NCI-H1694 (cell line): ENCODE measurements around the gene VN1R2.
A peak's percentile ranks its signal among the peaks of the same experiment; 100 is the strongest.
"Not testable (repeated sequence)": the region's sequence is repeated elsewhere in the genome, so short reads cannot be mapped to it uniquely, and the experiment has no call there.

Source experiments
- DNase-seq: peaks from one replicate; lab custom pipeline; 2025; lab: John Stamatoyannopoulos, UW

Gene VN1R2, protein sequence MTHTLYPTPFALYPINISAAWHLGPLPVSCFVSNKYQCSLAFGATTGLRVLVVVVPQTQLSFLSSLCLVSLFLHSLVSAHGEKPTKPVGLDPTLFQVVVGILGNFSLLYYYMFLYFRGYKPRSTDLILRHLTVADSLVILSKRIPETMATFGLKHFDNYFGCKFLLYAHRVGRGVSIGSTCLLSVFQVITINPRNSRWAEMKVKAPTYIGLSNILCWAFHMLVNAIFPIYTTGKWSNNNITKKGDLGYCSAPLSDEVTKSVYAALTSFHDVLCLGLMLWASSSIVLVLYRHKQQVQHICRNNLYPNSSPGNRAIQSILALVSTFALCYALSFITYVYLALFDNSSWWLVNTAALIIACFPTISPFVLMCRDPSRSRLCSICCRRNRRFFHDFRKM

DNA sequence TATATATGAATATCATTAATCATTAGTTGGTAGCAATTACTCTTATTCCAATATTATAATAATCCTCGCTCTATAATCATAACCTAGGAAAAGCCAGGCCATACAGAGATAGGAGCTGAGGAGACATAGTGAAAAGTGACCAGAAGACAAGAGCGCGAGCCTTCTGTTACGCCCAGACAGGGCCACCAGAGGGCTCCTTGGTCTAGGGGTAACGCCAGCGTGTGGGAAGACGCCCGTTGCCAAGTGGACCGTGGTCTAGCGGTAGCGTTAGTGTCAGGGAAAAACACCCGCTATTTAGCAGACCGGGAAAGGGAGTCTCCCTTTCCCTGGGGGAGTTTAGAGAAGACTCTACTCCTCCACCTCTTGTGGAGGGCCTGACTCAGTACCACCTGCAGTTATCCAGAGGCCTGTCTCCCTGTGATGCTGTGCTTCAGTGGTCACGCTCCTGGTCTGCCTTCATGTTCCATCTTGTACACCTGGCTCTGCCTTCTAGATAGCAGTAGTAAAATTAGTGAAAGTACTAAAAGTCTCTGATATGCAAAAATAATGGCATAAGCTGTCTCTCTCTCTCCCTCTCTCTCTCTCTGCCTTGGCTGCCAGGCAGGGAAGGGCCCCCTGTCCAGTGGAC, at the start of gene VN1R2:
VN1R2 (plus strand) TSS at position 578 of the 628 bp plus-strand sequence. CDS start 84 bp downstream, outside the sequence.
- not testable (repeated sequence) for DNase-seq

- DNase-seq, result not testable (repeated sequence)
Measured at GRCh38 chr19:53211554-53211953, 46.5 kb upstream of the VN1R2 start.

DNA sequence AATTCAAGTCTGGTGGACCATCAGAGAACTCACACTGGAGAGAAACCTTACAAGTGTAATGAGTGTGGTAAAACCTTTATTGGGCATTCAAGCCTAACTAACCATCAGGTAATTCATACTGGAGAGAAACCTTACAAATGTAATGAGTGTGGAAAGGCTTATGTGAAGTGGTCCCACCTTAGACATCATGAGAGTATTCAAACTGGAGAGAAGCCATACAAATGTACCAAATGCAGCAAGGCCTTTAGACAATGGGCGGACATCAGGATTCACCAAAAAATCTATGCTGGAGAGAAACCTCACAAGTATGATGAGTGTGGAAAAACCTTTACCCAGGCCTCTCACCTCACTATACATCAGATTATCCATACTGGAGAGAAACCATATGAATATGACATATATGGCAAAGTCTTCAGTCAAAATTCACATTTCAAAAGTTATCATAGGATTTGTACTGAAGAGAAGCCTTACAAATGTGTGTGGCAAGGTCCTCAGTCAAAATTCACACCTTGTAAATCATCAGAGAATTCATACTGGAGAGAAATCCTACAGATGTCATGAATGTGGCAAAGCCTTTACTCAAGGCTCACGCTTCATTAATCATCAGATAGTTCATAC, 45.3 kb upstream of the VN1R2 start:
- no peak for DNase-seq

DNA sequence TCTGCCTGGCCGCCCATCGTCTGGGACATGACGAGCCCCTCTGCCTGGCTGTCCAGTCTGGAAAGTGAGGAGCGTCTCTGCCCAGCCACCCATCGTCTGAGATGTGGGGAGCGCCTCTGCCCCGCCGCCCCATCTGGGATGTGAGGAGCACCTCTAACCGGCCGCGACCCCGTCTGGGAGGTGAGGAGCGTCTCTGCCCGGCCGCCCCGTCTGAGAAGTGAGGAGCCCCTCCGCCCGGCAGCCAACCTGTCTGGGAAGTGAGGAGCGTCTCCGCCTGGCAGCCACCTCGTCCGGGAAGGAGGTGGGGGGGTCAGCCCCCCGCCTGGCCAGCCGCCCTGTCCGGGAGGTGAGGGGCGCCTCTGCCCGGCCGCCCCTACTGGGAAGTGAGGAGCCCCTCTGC, 35.4 kb upstream of the VN1R2 start:
- not testable (repeated sequence) for DNase-seq

DNA sequence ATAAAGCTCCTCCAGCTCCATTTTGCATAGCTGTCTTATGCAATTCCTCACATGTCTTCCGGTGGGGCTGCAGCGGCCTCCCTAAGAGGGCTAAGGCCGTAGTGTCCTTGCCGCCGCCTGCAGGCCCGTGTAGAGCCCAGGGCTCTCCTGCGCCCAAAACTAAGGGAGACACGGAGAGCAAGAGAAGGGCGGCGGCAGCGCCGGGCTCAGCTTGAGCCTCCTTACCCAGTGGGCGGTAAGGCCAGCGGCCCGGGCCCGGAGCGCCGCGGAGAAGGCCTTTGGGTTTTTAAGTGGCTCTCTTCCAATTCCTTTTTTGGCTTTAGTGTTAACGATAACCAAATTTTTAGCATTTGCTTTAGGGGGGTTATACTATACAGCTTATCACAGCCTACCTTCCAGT, 33.5 kb upstream of the VN1R2 start:
- DNase-seq, result no peak

DNA sequence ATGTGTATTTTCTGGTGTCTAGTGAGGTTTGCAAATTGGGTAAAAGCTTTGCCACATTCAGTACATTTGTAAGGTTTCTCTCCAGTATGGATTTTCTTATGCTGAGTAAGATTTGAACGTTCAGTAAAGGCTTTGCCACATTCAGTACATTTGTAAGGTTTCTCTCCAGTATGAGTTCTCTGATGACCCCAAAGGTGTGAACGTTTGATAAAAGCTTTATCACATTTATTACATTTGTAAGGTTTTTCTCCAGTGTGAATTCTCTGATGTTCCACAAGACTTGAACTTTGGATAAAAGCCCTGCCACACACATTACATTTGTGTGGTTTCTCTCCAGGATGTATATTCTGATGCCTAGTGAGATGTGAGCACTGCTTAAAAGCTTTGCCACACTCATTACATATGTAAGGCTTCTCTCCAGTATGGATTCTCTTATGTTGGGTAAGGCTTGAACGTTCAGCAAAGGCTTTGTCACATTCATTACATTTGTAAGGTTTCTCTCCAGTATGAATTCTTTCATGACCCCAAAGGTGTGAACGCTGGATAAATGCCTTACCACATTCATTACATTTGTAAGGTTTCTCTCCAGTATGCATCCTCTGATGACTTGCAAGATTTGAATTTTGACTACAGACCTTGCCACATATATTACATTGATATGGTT, 20.8 kb upstream of the VN1R2 start:
- DNase-seq, result no peak

GRCh38 chr19:53246498-53246897, 11.6 kb upstream of the VN1R2 start:
- no peak for DNase-seq

DNA sequence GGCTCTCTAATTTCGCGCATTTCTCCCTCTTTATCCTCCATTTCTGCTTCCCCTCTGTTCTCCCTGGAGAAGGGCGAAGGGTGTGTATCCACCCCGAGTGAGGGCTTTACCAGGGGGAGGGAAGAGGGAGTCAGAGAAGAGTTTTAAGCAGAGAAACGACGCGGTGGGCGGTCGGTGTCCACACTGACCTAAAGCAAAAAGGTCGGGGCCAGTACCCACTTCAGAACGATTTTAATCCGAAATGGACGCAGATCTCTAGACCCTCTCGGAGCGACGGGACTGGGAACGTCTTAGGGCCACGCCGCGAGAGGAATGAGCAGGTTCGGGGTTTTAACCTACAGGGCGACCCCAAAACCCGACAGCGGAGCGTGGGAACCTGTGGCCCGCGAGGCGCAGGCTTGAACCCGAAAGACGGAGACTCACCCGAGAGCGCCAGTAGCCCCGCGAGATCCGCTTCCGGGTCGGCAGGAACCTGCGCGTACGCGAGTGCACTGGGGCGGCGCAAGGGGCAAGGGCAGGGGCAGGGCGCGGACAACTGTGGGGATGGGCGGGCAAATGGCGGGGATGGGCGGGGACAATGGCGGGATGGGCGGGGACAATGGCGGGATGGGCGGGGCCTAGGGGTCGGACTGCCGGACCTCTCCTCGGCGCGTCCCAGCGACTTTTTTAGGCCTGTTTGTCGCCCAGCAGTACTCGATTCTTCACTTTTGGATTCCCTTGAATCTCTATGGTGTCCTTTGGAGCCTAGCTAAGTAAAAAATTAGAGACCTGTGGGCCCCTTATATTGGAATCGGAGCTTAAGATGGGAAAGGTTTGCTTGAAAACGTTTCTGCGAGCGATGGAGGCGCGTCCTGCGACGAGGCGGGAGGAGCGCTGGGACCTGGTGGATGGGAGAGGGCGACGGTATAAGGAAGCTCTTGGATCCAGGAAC, 3.4 kb upstream of the VN1R2 start, which contains the start of gene ZNF677:
ZNF677 (minus strand) TSS at position 463 of the 931 bp plus-strand sequence. CDS start 3,323 bp downstream, outside the sequence.
- DNase-seq, result no peak

- DNase-seq, result not testable (repeated sequence)
Measured at GRCh38 chr19:53267623-53268022, 9.5 kb downstream of the VN1R2 start, which contains the start of gene VN1R4. Gene VN1R4, minus strand, starts transcription at chr19:53267723. Its CDS starts 58 bp downstream, at chr19:53267665.

- DNase-seq, result not testable (repeated sequence)
Measured at GRCh38 chr19:53269861-53270260, 11.8 kb downstream of the VN1R2 start.

- no peak for DNase-seq
Measured at GRCh38 chr19:53272044-53272443, 14.0 kb downstream of the VN1R2 start.

GRCh38 chr19:53275480-53275879, 17.4 kb downstream of the VN1R2 start:
- no peak for DNase-seq

DNA sequence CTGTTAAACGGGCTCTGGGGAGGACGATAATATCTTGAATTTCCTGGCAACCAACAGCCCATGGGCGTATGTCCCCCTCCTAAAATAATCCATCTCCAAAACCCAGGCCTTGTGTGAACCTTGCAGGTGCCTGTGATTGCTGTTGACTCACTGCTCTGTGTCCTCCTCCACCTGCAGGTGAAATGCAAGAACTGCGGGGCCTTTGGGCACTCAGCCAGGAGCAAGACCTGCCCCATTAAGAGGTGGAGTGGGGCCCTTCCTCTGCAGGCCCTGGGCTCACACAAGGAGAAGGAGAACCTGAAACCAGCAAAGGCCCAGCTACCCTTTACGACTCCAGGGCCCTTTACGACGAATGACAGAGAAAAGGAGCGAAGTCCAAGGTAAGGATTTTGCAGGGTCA, 23.9 kb downstream of the VN1R2 start:
- not testable (repeated sequence) for DNase-seq

DNA sequence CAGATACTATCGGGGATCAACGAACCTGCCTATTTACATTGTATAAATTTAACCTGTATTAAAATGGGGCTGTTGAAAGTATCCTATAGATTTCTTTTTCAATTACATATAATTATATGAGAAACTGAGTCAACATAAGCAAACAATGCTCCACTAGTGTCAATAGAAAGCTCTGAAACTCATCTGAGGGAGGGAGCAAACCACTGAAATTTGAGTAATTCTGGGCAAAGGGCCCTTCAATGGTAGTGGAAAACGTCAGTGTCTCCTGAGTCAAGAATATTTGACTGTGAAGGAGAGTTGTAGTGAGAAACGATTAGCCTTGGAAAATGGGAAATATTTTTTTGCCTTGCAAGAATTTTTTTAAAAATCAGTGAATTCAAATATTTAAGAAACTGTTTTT, 27.0 kb downstream of the VN1R2 start:
- DNase-seq, result no peak

GRCh38 chr19:53290758-53291549, 32.9 kb downstream of the VN1R2 start:
- no peak for DNase-seq

DNA sequence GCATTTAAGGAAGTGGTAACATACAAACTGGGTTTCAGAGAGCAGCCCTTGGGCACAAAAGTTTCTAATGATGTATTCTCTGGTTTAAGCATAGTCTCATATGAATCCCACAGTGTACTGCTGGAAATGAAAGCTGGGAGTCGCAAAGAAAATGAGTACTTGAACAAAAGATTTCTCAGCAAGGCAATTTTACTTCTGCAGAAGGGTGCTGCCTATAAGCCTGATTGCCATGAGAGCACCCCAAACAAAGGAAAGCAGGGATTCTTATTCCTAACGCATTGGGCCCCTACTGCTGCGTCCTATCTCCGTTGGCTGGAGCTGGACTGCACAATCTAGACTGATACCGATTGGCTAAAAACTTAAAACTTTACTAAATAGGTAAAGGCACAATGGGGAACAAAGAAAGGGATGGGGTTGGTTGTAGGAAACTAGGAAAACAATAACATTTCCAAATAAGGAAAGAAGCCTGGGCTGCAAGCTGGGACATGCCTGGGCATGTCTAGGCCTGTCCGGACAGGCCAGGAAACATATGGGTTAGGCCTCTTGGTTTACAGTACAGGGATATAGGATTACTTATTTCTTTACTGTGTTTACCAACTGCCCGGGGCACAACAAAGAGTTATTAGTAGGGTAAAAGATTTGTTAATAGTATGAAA, 36.8 kb downstream of the VN1R2 start:
- no peak for DNase-seq

DNA sequence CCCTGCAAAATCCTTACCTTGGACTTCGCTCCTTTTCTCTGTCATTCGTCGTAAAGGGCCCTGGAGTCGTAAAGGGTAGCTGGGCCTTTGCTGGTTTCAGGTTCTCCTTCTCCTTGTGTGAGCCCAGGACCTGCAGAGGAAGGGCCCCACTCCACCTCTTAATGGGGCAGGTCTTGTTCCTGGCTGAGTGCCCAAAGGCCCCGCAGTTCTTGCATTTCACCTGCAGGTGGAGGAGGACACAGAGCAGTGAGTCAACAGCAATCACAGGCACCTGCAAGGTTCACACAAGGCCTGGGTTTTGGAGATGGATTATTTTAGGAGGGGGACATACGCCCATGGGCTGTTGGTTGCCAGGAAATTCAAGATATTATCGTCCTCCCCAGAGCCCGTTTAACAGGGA, 43.2 kb downstream of the VN1R2 start:
- not testable (repeated sequence) for DNase-seq

- peak; percentile 4 for DNase-seq
Measured at GRCh38 chr19:53308339-53308811, 50.3 kb downstream of the VN1R2 start.
